H4 (cell line): ENCODE measurements around the gene NCS1. TPM values are rescaled to one million over a fixed set of nuclear protein-coding genes. Genes with fewer than 3 reads are reported as not detected.
"Not testable (repeated sequence)": the region's sequence is repeated elsewhere in the genome, so short reads cannot be mapped to it uniquely, and the experiment has no call there.

Experiments used
- DNase-seq: peaks from one replicate; pipeline ENCODE4 v3.0.0-alpha.2; 2015; ENCODE audit warnings: low spot score
- total RNA-seq: library from RNA; depleted of rRNA; stranded (reverse); fragments of >200 nt; shearing (Covaris generic); gene quantifications from 2 replicates; pipeline ENCODE4 v1.2.3, GENCODE V29; 2014

NCS1 gene
- total RNA-seq, 1 experiment from 2014 or later, result 40.3 TPM

DNA sequence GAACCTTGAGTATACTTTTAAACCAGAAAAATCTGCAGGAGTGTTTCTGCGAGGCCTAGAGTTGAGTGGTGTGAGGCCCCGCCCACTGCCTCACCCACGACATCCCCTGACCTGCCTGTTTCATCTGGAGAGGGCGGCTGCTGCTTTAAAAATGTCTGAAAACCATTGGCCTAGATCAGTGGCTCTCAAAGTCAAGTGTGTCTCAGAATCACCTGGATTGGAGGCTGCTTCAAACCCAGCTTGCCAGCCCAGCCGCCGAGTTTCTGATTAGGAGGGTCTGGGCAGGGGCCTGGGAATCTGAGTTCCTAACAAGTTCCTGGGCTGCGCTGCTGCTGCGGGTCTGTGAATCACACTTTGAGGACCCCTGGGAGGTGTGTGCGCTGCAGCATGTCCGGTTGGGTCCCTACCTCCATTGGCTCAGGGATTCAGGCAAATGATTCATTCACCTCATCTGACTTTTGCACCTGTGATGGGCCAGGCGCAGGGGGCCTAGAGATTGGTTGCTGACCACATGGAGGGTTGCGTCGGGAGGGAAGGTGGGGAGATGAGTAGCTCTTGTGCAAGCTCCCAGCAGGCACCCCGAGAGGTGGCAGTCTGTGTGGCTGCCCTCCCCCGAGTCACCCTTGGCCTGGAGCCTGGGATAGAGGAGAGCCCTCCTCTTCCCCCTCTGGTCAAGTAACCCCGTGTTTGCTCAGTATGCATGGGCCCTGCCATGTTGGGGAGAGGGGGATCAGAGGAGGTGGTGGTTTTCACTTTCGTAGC, 65.7 kb downstream of the NCS1 start:
- no peak for DNase-seq

- no peak for DNase-seq
These were observed 67.1 kb downstream of the NCS1 start for GRCh38 chr9:130239363-130239695.

- no peak for DNase-seq
These were observed 67.6 kb downstream of the NCS1 start for GRCh38 chr9:130239741-130240241.

DNA sequence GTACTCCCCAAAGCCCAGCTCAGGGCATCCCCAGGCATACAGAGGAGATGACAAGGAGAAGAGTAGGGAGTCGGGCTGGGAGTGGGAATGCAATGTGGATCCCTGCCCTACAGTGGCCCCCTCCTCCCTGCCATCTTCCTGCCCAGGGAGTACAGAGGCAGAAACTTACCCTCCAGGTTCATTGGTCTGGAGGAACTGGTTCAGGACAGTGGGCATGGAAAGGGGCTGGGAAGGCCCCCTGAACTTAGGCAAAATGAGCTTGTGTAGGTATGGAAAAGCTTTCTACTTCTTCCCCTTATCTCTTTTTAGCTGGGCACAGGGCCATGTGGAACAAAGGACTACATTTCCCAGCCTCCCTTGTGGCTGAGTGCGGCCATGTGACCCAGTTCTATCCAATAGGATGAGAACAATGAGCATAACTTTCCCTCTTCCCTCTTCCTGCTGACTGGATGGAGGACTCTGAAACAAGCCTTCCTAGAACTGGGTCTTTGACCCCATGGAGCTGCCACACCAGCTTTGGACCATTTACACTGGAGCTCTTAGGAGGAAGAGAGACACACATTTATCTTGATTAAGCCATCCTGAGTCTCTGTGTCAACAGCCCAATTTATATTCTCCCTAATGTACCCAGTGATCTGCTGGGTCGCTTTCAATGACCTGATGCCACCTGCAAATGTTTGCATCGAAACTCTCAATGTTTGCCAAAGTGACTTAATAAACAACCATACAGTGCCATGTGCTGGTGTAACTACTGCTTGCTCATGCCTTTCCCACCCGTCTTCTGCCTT, 68.4 kb downstream of the NCS1 start:
- DNase-seq, result peak; percentile 72

- DNase-seq, result no peak
These were observed 69.0 kb downstream of the NCS1 start for GRCh38 chr9:130241198-130241535.

GRCh38 chr9:130242270-130243014, 70.2 kb downstream of the NCS1 start:
- DNase-seq, result no peak

DNA sequence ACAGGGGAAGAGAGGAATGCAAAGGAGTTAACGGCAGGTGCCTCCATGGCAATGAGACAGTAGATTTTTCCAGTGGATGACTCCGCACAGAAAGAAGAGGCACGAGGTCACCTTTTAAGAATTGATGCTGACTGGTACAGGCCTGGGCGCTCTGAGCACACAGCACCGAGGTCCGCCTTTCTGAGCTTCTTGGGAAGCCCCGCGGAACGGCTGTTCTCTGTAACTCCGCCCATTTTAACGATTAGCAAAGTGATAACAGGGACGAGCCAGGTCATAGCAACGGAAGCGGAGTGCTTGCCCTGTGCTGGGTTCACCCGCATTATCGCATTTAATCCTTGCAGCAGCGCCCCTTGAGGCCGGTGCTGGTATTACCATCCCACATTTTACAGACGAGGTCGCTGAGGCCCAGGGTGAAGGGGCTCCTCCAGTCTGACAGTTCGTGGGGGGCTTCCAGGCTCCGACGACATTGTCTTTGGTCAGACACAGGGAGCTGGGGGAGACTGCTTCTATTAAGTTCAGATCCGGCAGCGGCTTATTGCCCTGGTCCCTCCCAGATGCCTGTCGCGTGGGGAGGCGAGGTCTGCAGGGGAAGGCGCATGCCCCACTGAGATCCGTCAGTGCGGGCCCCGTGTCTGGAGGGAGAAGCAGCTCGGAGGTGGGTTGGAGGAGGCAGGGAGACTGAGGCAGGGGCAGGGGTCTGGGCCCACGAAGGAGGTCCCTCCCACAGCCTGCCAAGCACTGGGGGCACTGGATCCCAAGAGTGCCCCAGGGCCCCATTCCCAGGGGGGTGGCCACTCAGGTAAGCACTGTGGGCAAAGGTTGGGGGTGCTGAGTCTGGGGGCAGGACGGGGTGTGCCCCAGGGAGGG, 71.0 kb downstream of the NCS1 start:
- peak; percentile 34 for DNase-seq

DNA sequence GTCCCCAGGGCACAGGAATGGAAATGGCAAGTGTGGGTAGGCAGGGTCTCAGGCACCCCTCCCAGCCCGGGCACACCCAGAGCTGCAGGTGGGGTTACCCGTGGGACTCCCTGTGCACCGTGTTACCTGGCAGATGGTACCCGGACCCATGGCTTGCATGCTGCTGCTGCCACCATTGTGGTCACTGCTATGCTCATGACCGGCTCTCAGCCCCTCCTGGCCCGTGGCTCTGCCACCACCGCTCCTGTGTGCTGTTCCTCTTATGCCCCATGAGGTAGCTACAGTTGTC, 71.6 kb downstream of the NCS1 start:
- no peak for DNase-seq

DNA sequence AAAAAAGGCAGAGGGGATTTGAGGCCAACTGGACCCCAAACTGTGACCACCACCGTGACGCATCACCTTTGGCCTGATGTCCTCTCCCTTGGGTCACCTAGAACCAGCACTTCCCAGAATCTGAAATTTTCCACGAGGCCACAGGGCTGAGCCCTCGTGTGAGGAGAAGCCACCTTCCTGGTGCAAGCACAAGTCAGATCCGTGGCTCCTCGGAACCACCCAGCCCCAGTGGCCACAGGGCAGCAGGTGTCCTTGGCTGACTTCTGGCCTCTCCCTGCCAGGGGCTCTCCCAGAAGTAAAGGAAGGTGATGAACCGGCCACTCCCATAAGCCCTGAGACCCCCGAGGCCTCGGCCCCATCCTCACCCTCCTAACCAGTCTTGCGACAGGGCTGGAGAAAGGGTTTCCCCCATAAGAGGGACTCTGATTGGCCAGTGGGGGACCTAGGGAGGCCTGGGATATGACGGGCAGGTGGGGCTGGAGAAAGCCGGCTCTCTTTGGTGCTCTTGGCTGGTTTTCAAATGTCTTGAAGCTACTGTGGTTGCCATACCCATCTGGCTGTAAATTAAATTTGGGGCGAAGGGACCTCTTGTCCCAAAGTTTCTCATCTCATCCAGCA, 72.5 kb downstream of the NCS1 start:
- no peak for DNase-seq

DNA sequence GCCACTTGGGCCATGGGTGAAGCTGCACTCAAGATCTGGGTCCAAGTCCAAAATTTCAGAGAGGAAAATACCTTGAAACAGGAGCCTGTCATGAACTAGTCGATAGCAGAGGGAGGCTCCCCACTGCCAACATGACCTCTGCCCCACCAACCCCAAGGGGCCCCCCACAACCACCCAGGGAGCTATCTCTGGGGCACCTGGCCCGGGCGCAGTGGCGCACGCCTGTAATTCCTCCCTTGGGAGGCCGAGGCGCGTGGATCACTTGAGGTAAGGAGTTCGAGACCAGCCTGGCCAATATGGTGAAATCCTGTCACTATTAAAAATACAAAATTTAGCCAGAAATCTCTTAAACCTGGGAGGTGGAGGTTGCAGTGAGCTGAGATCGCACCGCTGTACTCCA, 73.3 kb downstream of the NCS1 start:
- no peak for DNase-seq

- DNase-seq, result no peak
These were observed 73.9 kb downstream of the NCS1 start for GRCh38 chr9:130246126-130246525.

GRCh38 chr9:130254747-130255630, 82.8 kb downstream of the NCS1 start:
- no peak for DNase-seq

DNA sequence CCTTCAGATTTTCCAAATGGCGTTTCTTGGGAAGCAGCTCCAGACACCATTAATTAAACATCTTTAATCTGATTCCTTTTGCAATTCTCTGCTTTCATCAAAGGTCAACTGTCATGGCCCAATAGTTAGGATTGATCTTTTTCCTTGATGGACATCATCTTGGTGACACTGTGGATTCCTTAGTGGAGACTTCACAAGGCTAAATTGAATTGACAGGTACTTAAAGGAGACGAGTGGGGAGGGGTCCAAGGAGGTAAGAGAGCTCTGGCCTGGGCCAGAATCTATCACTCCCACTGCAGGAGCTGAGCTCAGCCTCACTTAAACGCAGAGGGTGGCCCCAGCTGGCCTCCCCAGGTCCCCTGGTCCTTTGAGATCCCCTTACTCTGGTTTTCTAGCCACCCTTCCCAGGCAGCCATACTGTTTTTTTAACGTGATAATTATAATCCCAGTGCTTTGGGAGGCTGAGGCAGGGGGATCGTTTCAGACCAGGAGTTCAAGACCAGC, 83.5 kb downstream of the NCS1 start:
- no peak for DNase-seq

GRCh38 chr9:130256644-130257043, 84.4 kb downstream of the NCS1 start:
- no peak for DNase-seq

GRCh38 chr9:130258137-130258536, 85.9 kb downstream of the NCS1 start:
- DNase-seq, result not testable (repeated sequence)

DNA sequence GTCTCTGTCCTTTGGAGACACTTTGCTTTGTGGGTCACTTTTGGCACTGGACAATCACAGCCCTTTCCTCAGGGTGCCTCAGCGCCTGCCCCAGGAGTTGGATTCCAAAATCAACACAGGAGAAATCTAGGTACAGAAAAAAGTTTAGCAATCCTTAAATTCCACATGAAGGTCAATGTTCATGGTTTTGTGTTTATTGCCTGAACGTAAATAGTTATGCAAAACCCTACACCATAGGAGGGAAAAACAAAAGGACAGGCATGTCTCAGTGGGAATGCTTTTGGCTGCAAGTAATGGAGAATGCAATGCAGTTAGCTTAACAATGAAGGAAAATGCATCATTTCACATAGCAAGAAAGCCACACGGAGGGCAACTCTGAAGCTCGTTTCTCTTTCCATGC, 86.8 kb downstream of the NCS1 start:
- DNase-seq, result no peak

DNA sequence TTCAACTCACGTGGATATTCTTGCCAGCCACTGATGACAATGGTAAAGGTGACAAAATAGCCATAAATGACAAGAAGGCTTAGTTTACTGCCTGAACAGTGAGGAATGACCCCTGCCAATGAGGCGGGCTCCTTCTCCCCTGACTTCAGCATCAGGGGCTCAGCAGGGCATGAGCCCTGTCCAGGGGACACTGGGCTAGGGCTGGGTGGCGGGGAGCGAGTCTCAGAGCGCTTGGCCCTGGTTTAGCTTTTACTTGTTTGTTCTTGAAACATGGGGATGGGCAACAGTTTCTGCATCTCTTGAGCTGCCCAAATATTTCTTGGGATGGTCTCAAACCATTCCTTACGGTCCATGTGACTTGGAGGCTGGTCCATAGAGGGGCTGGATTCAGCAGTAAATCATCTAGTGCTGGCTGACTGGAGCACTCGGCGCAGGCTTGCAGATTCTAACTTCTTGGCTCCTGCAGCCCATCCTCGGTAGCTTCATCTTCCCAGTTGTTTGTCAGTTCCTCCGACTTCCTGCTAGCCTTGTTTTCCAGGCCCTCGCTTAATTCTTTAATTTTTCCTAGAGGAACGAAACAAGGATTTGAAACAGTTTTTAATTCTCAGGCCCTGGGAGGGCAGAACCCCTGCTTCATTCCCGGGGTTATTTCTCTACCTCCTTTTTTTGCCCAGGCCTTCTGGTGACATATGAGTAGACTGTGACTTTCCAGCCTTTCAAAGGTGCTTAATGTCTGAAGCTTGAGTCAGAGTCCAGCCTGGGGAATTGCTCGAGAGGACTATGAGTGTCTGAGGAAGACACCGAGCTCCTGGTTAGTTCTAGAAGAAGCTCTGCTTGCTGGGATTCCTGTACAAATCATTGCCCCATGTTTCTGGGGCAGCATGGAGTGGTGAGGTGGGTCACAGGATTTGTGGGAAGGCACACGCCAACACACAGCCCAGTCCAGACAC, 88.9 kb downstream of the NCS1 start:
- no peak for DNase-seq

DNA sequence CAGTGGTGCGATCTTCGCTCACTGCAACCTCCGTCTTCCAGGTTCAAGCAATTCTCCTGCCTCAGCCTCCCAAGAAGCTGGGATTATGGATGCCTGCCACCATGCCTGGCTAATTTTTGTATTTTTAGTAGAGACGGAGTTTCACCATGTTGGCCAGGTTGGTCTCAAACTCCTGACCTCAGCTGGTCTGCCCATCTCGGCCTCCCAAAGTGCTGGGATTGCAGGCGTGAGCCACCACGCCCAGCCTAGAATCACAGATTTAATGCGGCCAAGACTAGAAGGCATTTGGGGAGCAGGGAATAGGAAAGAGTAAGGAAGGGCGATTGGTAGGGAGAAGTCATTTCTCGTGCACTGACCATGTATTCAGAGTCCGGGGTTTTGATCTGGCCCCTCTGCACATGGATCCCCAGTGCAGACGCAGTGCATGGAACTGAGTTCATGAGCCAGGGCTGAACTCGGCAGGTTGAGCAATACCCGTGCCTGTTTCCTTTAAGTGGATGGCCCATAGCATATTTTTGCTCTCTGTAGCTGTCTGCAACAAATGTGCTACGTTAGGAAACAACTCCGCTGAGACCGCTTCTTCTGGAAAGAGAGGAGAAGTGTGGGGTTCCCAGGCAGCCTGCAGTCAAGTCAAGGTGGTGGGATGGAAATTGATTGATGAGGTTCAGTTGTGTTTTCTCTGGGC, 90.0 kb downstream of the NCS1 start:
- DNase-seq, result no peak
